Midbrain (tissue), 1 donor: ENCODE data around the gene PDK2.

Experiments
- DNase-seq: peaks from one replicate; lab custom pipeline; 2025; lab: John Stamatoyannopoulos, UW

PDK2 gene

DNA sequence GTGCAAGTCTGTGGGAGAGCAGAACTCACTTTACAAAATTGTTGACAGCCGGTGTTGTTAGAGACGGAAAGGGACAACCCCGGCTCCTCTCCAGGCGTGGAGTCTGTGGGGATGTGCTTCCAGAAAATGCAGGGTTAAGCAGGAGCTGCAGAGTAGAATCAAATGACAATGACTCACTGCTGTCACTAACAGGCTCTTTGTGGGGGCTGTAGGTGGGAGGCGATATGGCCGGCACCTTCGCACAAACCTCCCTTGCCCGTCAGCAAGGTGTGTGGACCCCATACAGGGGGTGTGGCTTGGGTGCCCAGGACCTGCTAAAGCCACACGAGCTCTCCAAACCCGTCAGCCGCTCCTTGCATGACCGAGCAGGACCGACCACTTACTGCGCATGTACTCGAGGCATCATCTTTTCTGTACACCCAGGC lies 5.8 kb downstream of the PDK2 start:
- DNase-seq: no peak

- no peak for DNase-seq
These were observed 6.4 kb downstream of the PDK2 start for GRCh38 chr17:50101346-50102163.

DNA sequence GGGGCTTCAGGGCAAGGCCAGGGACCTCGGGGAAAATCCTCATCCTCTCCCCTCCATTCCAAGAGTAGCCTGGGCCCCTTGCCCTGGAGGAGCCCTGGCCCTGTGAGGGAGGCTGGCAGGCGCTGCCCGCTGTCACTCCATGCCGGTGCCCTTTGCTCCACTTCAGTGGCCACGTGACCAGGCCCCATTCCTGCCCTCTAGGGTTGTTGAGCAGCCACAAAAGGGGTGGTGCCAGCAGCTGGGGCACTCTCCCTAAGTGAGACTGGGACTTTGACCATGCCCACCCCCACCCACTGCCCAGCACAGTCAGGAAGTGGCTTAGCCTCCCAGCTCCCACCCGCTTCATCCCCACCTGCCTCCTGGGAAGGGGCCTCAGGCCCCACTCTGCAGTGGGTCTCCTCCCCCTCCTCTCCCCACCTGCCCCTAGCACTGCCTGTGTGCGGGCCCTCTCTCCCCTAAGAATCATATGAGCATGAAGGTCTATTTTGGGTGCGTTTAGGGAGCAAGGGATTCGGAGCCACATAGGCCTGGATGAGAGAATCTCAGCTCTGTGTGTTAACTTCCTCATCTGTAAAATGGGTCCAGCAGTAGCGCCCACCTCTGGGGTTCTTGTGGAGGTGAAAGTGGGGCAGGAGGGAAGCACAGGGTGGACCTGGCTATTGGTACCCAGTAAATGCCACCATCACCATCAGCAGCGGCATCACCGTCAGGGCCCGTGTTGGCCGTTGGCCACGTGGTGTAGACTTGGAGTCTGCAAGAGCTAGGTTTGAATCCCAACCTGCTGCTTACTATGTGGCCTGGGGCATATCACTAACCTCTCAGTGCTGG lies 7.2 kb downstream of the PDK2 start:
- DNase-seq: peak; percentile 67

- no peak for DNase-seq
These were observed 8.1 kb downstream of the PDK2 start for GRCh38 chr17:50103252-50103651.

DNA sequence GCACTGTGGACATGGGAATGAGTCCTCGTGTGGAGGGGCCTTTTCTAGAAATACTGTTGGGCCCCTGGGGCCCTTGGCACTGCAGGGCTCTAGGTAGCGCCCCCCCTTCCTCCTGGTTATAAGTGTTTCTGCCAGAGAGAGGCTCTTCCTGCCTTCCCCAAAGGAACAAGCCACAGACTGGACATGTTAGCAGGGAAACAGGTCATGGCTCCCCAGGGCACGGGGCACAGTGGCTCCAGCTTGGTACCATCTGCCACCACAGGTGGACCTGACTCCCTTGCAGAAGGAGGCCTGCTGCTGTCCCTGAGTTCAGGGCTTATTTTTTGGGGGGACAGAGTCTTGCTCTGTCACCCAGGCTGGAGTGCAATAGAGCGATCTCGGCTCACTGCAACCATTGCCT lies 8.8 kb downstream of the PDK2 start:
- no peak for DNase-seq

GRCh38 chr17:50105811-50106210 lies 10.7 kb downstream of the PDK2 start:
- no peak for DNase-seq

DNA sequence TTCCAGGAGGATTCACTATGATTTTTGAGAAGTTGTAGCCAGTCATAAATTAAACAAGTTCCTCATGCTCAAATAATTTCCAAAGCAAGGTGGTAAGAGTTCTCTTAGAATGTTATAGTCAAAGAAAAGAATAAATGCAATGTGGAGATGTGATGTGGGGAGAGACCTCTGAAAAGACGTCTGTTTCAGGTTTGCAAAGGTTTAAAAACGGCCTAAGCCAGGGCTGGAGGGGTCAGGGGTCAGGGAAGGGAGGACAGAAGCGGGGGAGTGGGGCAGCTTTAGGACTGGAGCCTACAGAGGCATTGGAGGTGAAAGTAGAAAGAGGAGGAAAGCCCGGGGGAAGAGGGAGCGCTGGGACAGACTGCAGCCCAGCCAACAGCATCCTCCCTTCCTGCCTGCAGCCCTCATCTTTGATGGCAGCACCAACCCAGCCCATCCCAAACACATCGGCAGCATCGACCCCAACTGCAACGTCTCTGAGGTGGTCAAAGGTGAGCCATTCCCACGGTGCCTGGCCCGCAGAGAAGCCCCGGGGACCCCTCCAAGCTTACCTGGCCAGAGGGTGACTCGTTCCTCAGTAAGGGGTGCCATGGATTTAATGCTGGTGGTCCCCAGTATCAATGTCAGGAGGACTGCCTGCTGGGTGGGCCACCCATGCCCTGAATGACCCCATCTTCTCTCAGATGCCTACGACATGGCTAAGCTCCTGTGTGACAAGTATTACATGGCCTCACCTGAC lies 11.4 kb downstream of the PDK2 start:
- no peak for DNase-seq

GRCh38 chr17:50107790-50108414 lies 12.8 kb downstream of the PDK2 start:
- DNase-seq: no peak

- no peak for DNase-seq
These were observed 13.4 kb downstream of the PDK2 start for GRCh38 chr17:50108556-50108955.

GRCh38 chr17:50109207-50109606 lies 14.1 kb downstream of the PDK2 start:
- DNase-seq: no peak

- no peak for DNase-seq
These were observed 14.6 kb downstream of the PDK2 start for GRCh38 chr17:50109785-50110184.

GRCh38 chr17:50110591-50111349 lies 15.6 kb downstream of the PDK2 start:
- no peak for DNase-seq

DNA sequence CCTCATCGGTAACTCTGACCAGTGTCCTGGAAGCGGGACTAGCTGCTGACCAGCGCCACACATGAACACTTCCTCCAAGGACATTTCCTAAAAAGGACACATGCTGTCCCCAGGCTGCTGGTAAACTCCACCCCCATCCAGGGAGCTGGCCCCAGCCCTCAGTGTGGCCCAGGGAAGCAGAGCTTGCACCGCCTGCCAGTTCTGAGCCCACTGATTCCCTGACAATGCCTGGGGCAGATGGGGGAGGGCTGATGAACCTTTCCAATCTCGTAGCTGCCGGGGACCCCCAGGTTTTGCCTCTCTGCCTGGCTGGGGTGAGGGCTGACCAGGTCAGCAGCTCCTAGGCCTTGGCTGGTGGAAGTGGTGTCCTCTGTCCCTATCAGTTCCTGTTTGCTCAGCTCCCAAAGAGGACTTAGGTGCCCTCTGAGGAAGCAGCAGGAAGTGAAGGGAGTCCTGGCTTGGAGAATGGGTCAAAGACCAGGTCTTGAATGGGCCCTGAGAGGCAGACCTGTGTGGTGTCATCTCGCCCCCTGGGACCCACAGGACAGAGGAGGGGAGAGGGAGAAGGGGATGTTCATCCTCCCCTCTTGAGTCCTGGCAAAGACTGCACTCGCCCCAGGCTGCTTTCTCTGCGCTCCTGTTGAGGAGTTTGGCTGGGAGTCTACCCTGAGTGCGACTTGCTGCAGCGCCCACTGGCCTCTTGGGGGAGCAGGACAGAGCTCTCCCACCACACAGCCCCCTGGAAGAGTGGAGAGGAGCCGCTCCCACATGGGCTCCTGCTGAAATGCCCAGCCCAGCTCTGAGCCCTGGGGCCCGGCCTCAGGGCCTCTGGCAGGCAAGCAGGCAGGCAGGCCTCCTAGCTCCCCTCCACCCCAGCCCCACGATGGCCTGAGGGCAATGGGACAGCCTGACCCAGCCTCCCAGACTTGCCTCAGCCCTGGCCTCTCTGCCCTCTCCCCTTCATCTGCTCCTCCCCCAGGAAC lies 16.8 kb downstream of the PDK2 start:
- DNase-seq: no peak

DNA sequence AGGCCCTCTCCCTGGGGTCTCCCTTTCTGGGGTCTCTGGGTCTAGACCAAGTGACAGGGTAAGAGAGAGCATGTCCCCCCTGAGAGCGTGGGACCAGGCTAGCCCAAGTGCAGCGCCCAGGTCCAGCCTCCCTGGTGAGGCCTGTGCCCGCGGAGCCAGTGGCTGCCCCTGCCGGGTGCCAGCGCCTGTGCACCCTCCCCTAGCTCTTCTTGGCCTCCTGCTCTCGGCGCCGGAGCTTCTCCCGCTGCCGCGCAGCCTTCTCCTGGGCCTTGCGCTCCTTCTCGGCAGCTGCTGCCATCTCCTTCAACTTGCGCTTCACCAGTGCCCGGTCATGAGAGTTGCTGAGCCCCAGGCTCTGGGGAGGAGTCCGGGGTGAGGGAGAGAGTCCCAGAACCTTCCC lies 17.5 kb downstream of the PDK2 start:
- DNase-seq: no peak

- no peak for DNase-seq
These were observed 18.6 kb downstream of the PDK2 start for GRCh38 chr17:50113624-50114320.

DNA sequence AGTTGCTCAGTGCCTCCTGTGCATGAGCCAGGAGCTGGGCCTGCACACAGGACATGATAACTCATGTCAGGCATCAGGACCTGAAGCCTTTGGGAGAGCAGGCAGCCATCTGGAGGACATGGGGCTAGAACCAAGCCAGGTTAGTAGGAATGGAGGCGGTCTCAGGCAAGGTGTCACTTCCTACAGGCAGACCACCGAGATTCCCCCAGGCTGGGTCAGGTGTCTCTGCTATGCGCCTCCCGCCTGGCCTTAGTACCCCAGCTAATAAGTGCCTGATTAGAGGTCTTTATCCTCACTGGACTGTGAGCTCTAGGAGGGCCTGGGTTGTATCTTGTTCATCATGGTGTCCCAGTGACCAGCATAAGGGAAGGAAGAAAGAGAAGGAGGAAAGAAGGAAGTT lies 19.2 kb downstream of the PDK2 start:
- no peak for DNase-seq

DNA sequence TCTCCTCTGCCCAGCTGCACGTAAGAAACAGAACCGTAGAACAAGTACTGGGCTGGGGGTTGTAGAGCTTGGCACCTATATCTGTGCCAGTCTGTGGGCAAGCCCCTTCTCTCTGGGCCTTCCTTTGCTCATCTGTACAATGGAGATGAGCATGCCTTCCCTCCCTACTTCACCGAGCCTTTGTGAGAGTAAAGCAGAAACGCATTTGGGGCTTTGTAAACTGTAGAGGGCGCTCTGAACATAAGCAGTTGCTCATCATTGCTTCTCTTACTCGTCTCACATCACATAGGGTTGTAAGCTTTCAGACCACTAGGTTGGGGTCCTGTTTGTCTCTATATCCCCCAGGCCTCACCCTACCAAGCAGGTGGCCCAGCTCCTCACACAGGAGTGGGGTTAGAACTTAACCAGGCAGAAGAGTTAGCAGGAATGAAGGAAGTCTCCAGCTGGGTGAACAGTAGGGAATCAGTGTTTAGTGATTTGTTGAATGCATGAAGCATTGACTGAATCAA lies 19.8 kb downstream of the PDK2 start:
- peak; percentile 64 for DNase-seq

DNA sequence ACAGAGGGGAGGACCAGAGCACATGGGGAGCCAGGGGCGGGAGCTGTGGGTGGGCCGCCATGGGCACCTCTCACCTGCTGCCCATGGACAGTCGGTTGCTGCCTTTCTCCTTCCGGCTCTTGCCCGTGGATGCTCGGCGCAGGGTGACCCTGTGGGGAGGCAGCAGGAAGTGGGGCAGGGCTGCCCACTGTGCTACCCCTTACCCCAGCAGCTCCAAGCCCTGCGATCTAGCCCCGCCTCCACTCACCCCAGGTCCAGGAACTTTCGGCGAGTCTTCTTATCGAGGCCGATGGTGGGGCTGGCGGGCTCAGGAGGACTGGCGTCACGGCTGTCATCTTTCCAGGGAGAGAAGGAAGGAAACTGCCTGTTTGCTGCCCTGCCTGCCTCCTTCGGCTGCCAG lies 20.6 kb downstream of the PDK2 start:
- no peak for DNase-seq
